Retinal pigment epithelial cell (primary cell): Measurements from ENCODE around the gene SLC25A30.
"Not testable (repeated sequence)": the region's sequence is repeated elsewhere in the genome, so short reads cannot be mapped to it uniquely, and the experiment has no call there.

Experiments used
- DNase-seq: peaks from one replicate; pipeline ENCODE4 v3.0.0-alpha.2; 2010; ENCODE audit warnings: low read depth
- H3K4me3 ChIP-seq: 2 replicates; pipeline ENCODE4 v1.5.1; 2011; ENCODE audit warnings: mild to moderate bottlenecking, low read length, control low read depth, moderate library complexity
- CTCF ChIP-seq: conservative IDR thresholded peaks from 2 replicates; pipeline ENCODE4 v1.5.1; 2011; ENCODE audit warnings: low read depth, low read length, control low read depth, inconsistent platforms

The SLC25A30 gene

GRCh38 chr13:45401314-45401713, 16.9 kb downstream of the SLC25A30 start:
- no peak for DNase-seq
- H3K4me3 ChIP-seq = no peak overlapping the region
- no peak for TF ChIP-seq CTCF

GRCh38 chr13:45398877-45399276, 19.3 kb downstream of the SLC25A30 start:
- no peak overlapping the region for H3K4me3 ChIP-seq
- TF ChIP-seq CTCF = no peak
- no peak for DNase-seq

GRCh38 chr13:45396533-45397095, 21.6 kb downstream of the SLC25A30 start:
- no peak for DNase-seq
- no peak for TF ChIP-seq CTCF

GRCh38 chr13:45393941-45394570, 24.1 kb downstream of the SLC25A30 start:
- no peak for DNase-seq
- H3K4me3 ChIP-seq = no peak overlapping the region
- TF ChIP-seq CTCF = peak; percentile 85

More at GRCh38 chr13:45396533-45397095, 21.6 kb downstream of the SLC25A30 start:
- no peak overlapping the region for H3K4me3 ChIP-seq

- H3K4me3 ChIP-seq = no peak overlapping the region
- TF ChIP-seq CTCF = no peak
- no peak for DNase-seq
These were observed 25.4 kb downstream of the SLC25A30 start for GRCh38 chr13:45392811-45393210.

GRCh38 chr13:45391926-45392325, 26.2 kb downstream of the SLC25A30 start:
- no peak for DNase-seq

GRCh38 chr13:45391128-45391527, 27.0 kb downstream of the SLC25A30 start:
- not testable (repeated sequence) for DNase-seq, H3K4me3 ChIP-seq

More at GRCh38 chr13:45391926-45392325, 26.2 kb downstream of the SLC25A30 start:
- no peak for TF ChIP-seq CTCF
- H3K4me3 ChIP-seq = no peak overlapping the region

GRCh38 chr13:45390348-45390747, 27.8 kb downstream of the SLC25A30 start:
- DNase-seq, H3K4me3 ChIP-seq: not testable (repeated sequence)
